MM.1S (cell line): ENCODE results near the gene KCNQ5.

ENCODE experiments used
- CTCF ChIP-seq: fragments of 300-600 bp; sonication (generic); IDR thresholded peaks from 2 replicates; pipeline ENCODE4 v1.5.1; 2016; ENCODE audit warnings: antibody characterized with exemption, low read length, mixed read lengths
- EZH2 ChIP-seq: fragments of 300-600 bp; sonication (generic); optimal IDR thresholded peaks from 2 replicates; pipeline ENCODE3; 2017; ENCODE audit warnings: low read depth, mild to moderate bottlenecking, antibody characterized with exemption, low read length, mixed read lengths
- EZH2phosphoT487 ChIP-seq: fragments of 300-600 bp; sonication (generic); IDR thresholded peaks from 2 replicates; pipeline ENCODE4 v1.6.1; 2018; ENCODE audit warnings: antibody characterized with exemption, low read length

GRCh38 chr6:72941263-72941662, 319.4 kb downstream of the KCNQ5 start:
- TF ChIP-seq CTCF (no peak), EZH2phosphoT487 (no peak), EZH2 (no peak)
